HepG2 (cell line): Measurements from ENCODE around the gene PLA2G4D. TPM values are rescaled to one million over a fixed set of nuclear protein-coding genes. Genes with fewer than 3 reads are reported as not detected.

Source experiments
- ATAC-seq: fragments of 200-7000 bp; cut with Tn5 transposase; 3 replicates; pipeline ENCODE4 v1.9.1; 2020; ENCODE audit warnings: mild to moderate bottlenecking, moderate library complexity
- BruUV-seq: library from RNA; stranded (reverse); fragments of 400-500 nt; replicated peaks from 2 replicates; lab custom pipeline; 2021; lab: Mats Ljungman, UMichigan
- CTCF ChIA-PET: fragments of 300-600 bp; formaldehyde crosslinking; extraction: SDS; loops from one replicate; lab custom pipeline; 2021; ENCODE audit warnings: low total read pairs, inconsistent platforms, low intra/inter-chr PET ratio; lab: Yijun Ruan, JAX
- POLR2A ChIA-PET: fragments of 350-600 bp; sonication (Branson Sonifier 250); formaldehyde crosslinking; loops from one replicate; lab custom pipeline; 2020; ENCODE audit warnings: antibody characterized with exemption, inconsistent platforms; lab: Yijun Ruan, JAX
- DNase-seq: peaks from one replicate; pipeline ENCODE4 v3.0.0-alpha.2; 2015; ENCODE audit warnings: low spot score
- FAIRE-seq: peaks from 3 replicates; lab custom pipeline; 2011; peaks lifted over from hg19 to GRCh38; lab: Jason Lieb, UNC
- H2AFZ ChIP-seq: one replicate; pipeline ENCODE4 v1.6.1; 2011; ENCODE audit warnings: low read length, inconsistent platforms
- H3K27ac ChIP-seq: fragments of 300-600 bp; 3 replicates; pipeline ENCODE4 v1.8.0; 2011; ENCODE audit warnings: mixed run types, mild to moderate bottlenecking, mixed read lengths, low read length, inconsistent platforms; ENCODE audit not compliant: insufficient read depth; ENCODE audit errors: extremely low read length
- H3K27me3 ChIP-seq, 2 experiments: fragments of 200-600 bp in 1 of 2; 2 replicates in 1 of 2; 3 replicates in 1 of 2; pipeline versions ENCODE4 v1.6.0 to v1.8.0; 2011; ENCODE audit warnings: low read length in 2 of 2, mild to moderate bottlenecking in 2 of 2, moderate library complexity in 2 of 2, inconsistent platforms in 1 of 2; ENCODE audit not compliant: insufficient read depth in 2 of 2, control insufficient read depth in 1 of 2
- H3K36me3 ChIP-seq, 2 experiments: fragments of 200-600 bp in 1 of 2; replicated peaks in 1 of 2; 2 replicates in 1 of 2; 3 replicates in 1 of 2; pipeline versions ENCODE4 v1.5.1 to v1.8.0; 2011; ENCODE audit warnings: low read length in 2 of 2, inconsistent platforms in 1 of 2; ENCODE audit not compliant: insufficient read depth in 2 of 2, control insufficient read depth in 1 of 2
- H3K4me1 ChIP-seq: 2 replicates; pipeline ENCODE4 v1.5.1; 2012; ENCODE audit warnings: low read length, inconsistent platforms; ENCODE audit not compliant: insufficient read depth
- H3K4me2 ChIP-seq: 2 replicates; pipeline ENCODE4 v1.6.0; 2011; ENCODE audit warnings: low read depth, low read length, inconsistent platforms
- H3K4me3 ChIP-seq, 3 experiments: fragments of 200-600 bp in 1 of 3; sonication (generic), shearing (Covaris generic) in 1 of 3; replicated peaks in 1 of 3; 2 replicates each; pipeline ENCODE4 v1.5.1; 2011 to 2016; ENCODE audit warnings: low read length in 3 of 3, inconsistent platforms in 2 of 3, low read depth in 2 of 3, mild to moderate bottlenecking in 2 of 3, control low read depth in 1 of 3, mixed read lengths in 1 of 3; ENCODE audit not compliant: insufficient read depth in 1 of 3
- H3K79me2 ChIP-seq: one replicate; pipeline ENCODE4 v1.6.1; 2011; ENCODE audit warnings: low read length, inconsistent platforms; ENCODE audit not compliant: insufficient read depth
- H3K9ac ChIP-seq: 2 replicates; pipeline ENCODE4 v1.6.0; 2011; ENCODE audit warnings: mild to moderate bottlenecking, low read depth, low read length, inconsistent platforms; ENCODE audit not compliant: insufficient read depth
- H3K9me3 ChIP-seq: 2 replicates; pipeline ENCODE4 v1.5.1; 2012; ENCODE audit warnings: mild to moderate bottlenecking, low read length
- H4K20me1 ChIP-seq: 2 replicates; pipeline ENCODE4 v1.6.0; 2011; ENCODE audit warnings: inconsistent platforms, mild to moderate bottlenecking, low read length, moderate library complexity; ENCODE audit not compliant: insufficient read depth
- ATF1 ChIP-seq: IDR thresholded peaks from 2 replicates; pipeline ENCODE4 v1.6.1; 2016; ENCODE audit warnings: mild to moderate bottlenecking, control low read depth
- FOXM1 ChIP-seq: sonication (generic); formaldehyde crosslinking; IDR thresholded peaks from 2 replicates; pipeline ENCODE4 v1.5.0; 2020; ENCODE audit warnings: missing genetic modification reagents
- HNF1B ChIP-seq: sonication (generic); formaldehyde crosslinking; IDR thresholded peaks from 2 replicates; pipeline ENCODE4 v1.5.1; 2020; ENCODE audit warnings: mild to moderate bottlenecking, moderate library complexity, missing genetic modification reagents
- KAT8 ChIP-seq: IDR thresholded peaks from 2 replicates; pipeline ENCODE4 v1.6.1; 2016; ENCODE audit warnings: missing genetic modification reagents, missing compliant biosample characterization
- MTF1 ChIP-seq: sonication (generic); formaldehyde crosslinking; IDR thresholded peaks from 2 replicates; pipeline ENCODE4 v1.5.0; 2020; ENCODE audit warnings: missing genetic modification reagents
- NBN ChIP-seq: fragments of 450-650 bp; conservative IDR thresholded peaks from 2 replicates; pipeline ENCODE4 v1.6.1; 2017
- REL ChIP-seq: sonication (generic); formaldehyde crosslinking; conservative IDR thresholded peaks from 2 replicates; pipeline ENCODE4 v1.8.0; 2022; ENCODE audit warnings: mild to moderate bottlenecking, missing genetic modification reagents, moderate library complexity
- SMC3 ChIP-seq: IDR thresholded peaks from 2 replicates; pipeline ENCODE4 v1.6.1; 2011; ENCODE audit warnings: low read length, improper control_type of control experiment
- TCF12 ChIP-seq, 2 experiments: fragments of 450-650 bp in 1 of 2; sonication (generic) in 1 of 2; formaldehyde crosslinking in 1 of 2; IDR thresholded peaks; 2 replicates each; pipeline versions ENCODE4 v1.6.1 to v1.8.0; 2017 to 2022; ENCODE audit warnings: antibody characterized with exemption in 1 of 2, mild to moderate bottlenecking in 1 of 2, missing genetic modification reagents in 1 of 2, moderate library complexity in 1 of 2
- ZBTB1 ChIP-seq: sonication (generic); formaldehyde crosslinking; IDR thresholded peaks from 2 replicates; pipeline ENCODE4 v1.4.0; 2020; ENCODE audit warnings: missing genetic modification reagents, borderline replicate concordance
- ZBTB38 ChIP-seq: sonication (generic); formaldehyde crosslinking; IDR thresholded peaks from 2 replicates; pipeline ENCODE4 v1.5.1; 2020; ENCODE audit warnings: mild to moderate bottlenecking, missing genetic modification reagents
- ZNF234 ChIP-seq: sonication (generic); formaldehyde crosslinking; conservative IDR thresholded peaks from 2 replicates; pipeline ENCODE4 v1.5.1; 2020; ENCODE audit warnings: mild to moderate bottlenecking, missing genetic modification reagents
- ZNF30 ChIP-seq: sonication (generic); formaldehyde crosslinking; IDR thresholded peaks from 2 replicates; pipeline ENCODE4 v1.5.0; 2020; ENCODE audit warnings: mild to moderate bottlenecking, missing genetic modification reagents
- ZNF335 ChIP-seq: sonication (generic); formaldehyde crosslinking; IDR thresholded peaks from 2 replicates; pipeline ENCODE4 v1.4.0; 2020; ENCODE audit warnings: missing genetic modification reagents
- ZNF513 ChIP-seq: sonication (generic); formaldehyde crosslinking; conservative IDR thresholded peaks from 2 replicates; pipeline ENCODE4 v1.5.0; 2020; ENCODE audit warnings: missing genetic modification reagents
- WGBS: methylation state at CpG from one replicate; pipeline ENCODE4 v1.1.6; 2017; ENCODE audit warnings: low lambda C conversion rate; 5-methylcytosine and 5-hydroxymethylcytosine counted together
- in situ Hi-C: cut with HindIII; loops from 2 replicates; pipeline ENCODE4 v1.10.0; 2017; ENCODE audit warnings: low pct_unique_long_range_greater_than_20kb; ENCODE audit not compliant: extremely low pct_ligation_motif_present
- intact Hi-C: fragments of 100-400 bp; cut with micrococcal nuclease; formaldehyde crosslinking; loops from one replicate; pipeline ENCODE4 v1.10.0; 2022; ENCODE audit not compliant: unreplicated experiment
- polyA plus RNA-seq, 8 experiments: library from polyadenylated mRNA; depleted of rRNA in 3 of 8; stranded (reverse) in 7 of 8; unstranded in 1 of 8; fragments of >200 nt; fragmentation: Illumina TruSeq in 4 of 8; extraction: Trizol in 4 of 8; gene quantifications; 2 replicates each; pipeline versions ENCODE4 v1.2.1 to v1.2.3, GENCODE V29; 2011 to 2016; ENCODE audit warnings: low read depth in 4 of 8, missing spikeins in 1 of 8, mixed read lengths in 1 of 8; ENCODE audit not compliant: insufficient read depth in 1 of 8
- total RNA-seq, 5 experiments: library from RNA; depleted of rRNA; stranded (reverse); fragments of >200 nt; fragmentation: Illumina TruSeq; extraction: Trizol; gene quantifications; 2 replicates each; pipeline ENCODE4 v1.2.3, GENCODE V29; 2016; ENCODE audit warnings: low read depth in 1 of 5

PLA2G4D gene
- total and polyA plus RNA-seq, 2 of the 13 experiments (the other 11 are each of a cell fraction or from before 2014, with no cell fraction given): 0.04 to 0.21 TPM

- Histone ChIP-seq H3K27me3 (peaks cover 9 to 65% of the 10 kb centered on the region in 2 experiments), H3K79me2 (no peaks in the 10 kb centered on the region), H3K27ac (no peak overlapping the region), H3K4me3 (no peak overlapping the region), H2AFZ (no peak overlapping the region), H3K36me3 (no peaks in the 10 kb centered on the region), H3K9ac (no peak overlapping the region), H4K20me1 (no peaks in the 10 kb centered on the region), H3K4me2 (no peak overlapping the region), H3K4me1 (peaks cover 20% of the 10 kb centered on the region), H3K9me3 (no peaks in the 10 kb centered on the region)
- POLR2A ChIA-PET: interaction anchor here (1.4 to 1.5 kb wide), 2 partner anchors 9 to 94 kb away, joined by 4 read pairs; no protein-coding TSS in a partner anchor
- CTCF ChIA-PET: interaction anchor here (1.4 to 2.5 kb wide), 3 partner anchors 17 to 94 kb away, joined by 5 to 18 read pairs (median 16); no protein-coding TSS in a partner anchor
- FAIRE-seq: no peak
- no TSS peak for BruUV-seq
- TF ChIP-seq ZBTB38 (no peak), ZNF335 (CRISPR knock-in tag) (no peak), NBN (no peak), MTF1 (no peak), KAT8 (CRISPR knock-in tag) (no peak)
- 73% methylated on average over 3 of the region's 3 CpGs for WGBS
- in situ Hi-C loops (no loop called here), intact Hi-C loops (no loop called here)
- no peak for ATAC-seq
- DNase-seq: no peak
These were observed 10.8 kb downstream of the PLA2G4D start for GRCh38 chr15:42083605-42083908.

GRCh38 chr15:42082823-42083604, 11.3 kb downstream of the PLA2G4D start:
- intact Hi-C loops (no loop called here), in situ Hi-C loops (no loop called here)
- WGBS: 46% methylated on average over 11 of the region's 17 CpGs
- CTCF ChIA-PET: interaction anchor here (2.3 to 2.5 kb wide), 2 partner anchors 17 to 94 kb away, joined by 16 to 18 read pairs; no protein-coding TSS in a partner anchor
- no peak overlapping the region for H3K9ac ChIP-seq
- no peak overlapping the region for H3K4me2 ChIP-seq
- H4K20me1 ChIP-seq: no peaks in the 10 kb centered on the region
- ATAC-seq (no peak), FAIRE-seq (no peak), DNase-seq (no peak)
- no peak overlapping the region for H3K27ac ChIP-seq
- no peaks in the 10 kb centered on the region for H3K9me3 ChIP-seq
- H3K27me3 ChIP-seq: peaks cover 8 to 60% of the 10 kb centered on the region in 2 experiments
- no peak overlapping the region for H2AFZ ChIP-seq
- no TSS peak for BruUV-seq
- H3K79me2 ChIP-seq: no peaks in the 10 kb centered on the region
- POLR2A ChIA-PET: no interaction called here
- peaks cover 20% of the 10 kb centered on the region for H3K4me1 ChIP-seq
- H3K36me3 ChIP-seq: no peaks in the 10 kb centered on the region
- H3K4me3 ChIP-seq: no peak overlapping the region
- no peak for TF ChIP-seq ZNF513 (CRISPR knock-in tag)
- TF ChIP-seq ZNF234 (CRISPR knock-in tag): no peak
- no peak for TF ChIP-seq ZBTB1 (CRISPR knock-in tag)
- TF ChIP-seq SMC3: no peak
- TF ChIP-seq ZNF30 (CRISPR knock-in tag): no peak
- TF ChIP-seq HNF1B (CRISPR knock-in tag): no peak
- no peak for TF ChIP-seq FOXM1 (CRISPR knock-in tag)
- no peak for TF ChIP-seq TCF12 (IDR thresholded peaks at IDR 0.05)
- no peak for TF ChIP-seq TCF12 (CRISPR knock-in tag; IDR thresholded peaks at IDR 0.05)
- no peak for TF ChIP-seq ATF1 (CRISPR knock-in tag)
- no peak for TF ChIP-seq REL
